Sigmoid colon (tissue), 4 donors: ENCODE data around the gene PLBD2.

Source experiments
- POLR2AphosphoS5 ChIP-seq, 4 donors: sonication (generic); formaldehyde crosslinking; IDR thresholded peaks; one replicate each; pipeline ENCODE4 v1.6.1; 2017; ENCODE audit warnings: antibody characterized with exemption in 4 of 4
- TF ChIP-seq, protein P1 (sequence below), 4 experiments: fragments of 450-650 bp in 3 of 4; fragments of 200-600 bp in 1 of 4; IDR thresholded peaks; one replicate each; pipeline ENCODE4 v1.5.1; 2016 to 2019; ENCODE audit warnings: antibody characterized with exemption in 4 of 4, mild to moderate bottlenecking in 3 of 4, moderate library complexity in 2 of 4

GRCh38 chr12:113364698-113365097 is 6.3 kb downstream of the PLBD2 start:
- TF ChIP-seq, protein P1, sequence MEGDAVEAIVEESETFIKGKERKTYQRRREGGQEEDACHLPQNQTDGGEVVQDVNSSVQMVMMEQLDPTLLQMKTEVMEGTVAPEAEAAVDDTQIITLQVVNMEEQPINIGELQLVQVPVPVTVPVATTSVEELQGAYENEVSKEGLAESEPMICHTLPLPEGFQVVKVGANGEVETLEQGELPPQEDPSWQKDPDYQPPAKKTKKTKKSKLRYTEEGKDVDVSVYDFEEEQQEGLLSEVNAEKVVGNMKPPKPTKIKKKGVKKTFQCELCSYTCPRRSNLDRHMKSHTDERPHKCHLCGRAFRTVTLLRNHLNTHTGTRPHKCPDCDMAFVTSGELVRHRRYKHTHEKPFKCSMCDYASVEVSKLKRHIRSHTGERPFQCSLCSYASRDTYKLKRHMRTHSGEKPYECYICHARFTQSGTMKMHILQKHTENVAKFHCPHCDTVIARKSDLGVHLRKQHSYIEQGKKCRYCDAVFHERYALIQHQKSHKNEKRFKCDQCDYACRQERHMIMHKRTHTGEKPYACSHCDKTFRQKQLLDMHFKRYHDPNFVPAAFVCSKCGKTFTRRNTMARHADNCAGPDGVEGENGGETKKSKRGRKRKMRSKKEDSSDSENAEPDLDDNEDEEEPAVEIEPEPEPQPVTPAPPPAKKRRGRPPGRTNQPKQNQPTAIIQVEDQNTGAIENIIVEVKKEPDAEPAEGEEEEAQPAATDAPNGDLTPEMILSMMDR (IDR thresholded peaks at IDR 0.05) = no peak
- TF ChIP-seq POLR2AphosphoS5 (IDR thresholded peaks at IDR 0.05) = no peak
